Measurements from ENCODE around the gene ASCL2. TPM values are rescaled to one million over a fixed set of nuclear protein-coding genes. Genes with fewer than 3 reads are reported as not detected.
A peak's percentile ranks its signal among the peaks of the same experiment; 100 is the strongest.

ASCL2 gene
- total and polyA plus RNA-seq, 3 donors from 2014 or later: 1.3 to 5.8 (median 4.8) TPM

- Histone ChIP-seq H3K27ac (no peak overlapping the region), H3K4me1 (no peaks in the 10 kb centered on the region), H3K27me3 (no peaks in the 10 kb centered on the region), H3K9me3 (no peaks in the 10 kb centered on the region), H3K4me3 (no peak overlapping the region), H3K36me3 (ENCODE audit: low read depth, missing control alignments) (no peaks in the 10 kb centered on the region)
- 93 to 95% methylated on average over 6 of the region's 6 CpGs for WGBS, 2 donors
- no peak for DNase-seq
- intact Hi-C loops (cut with DNase I; ENCODE audit: low total_unique reads): no loop called here
- TF ChIP-seq POLR2A (IDR thresholded peaks at IDR 0.05) (no peak), CTCF (IDR thresholded peaks at IDR 0.05) (no peak)
These were observed 19.2 kb downstream of the ASCL2 start for GRCh38 chr11:2251138-2251537.

GRCh38 chr11:2250485-2250884 is 19.9 kb downstream of the ASCL2 start:
- Histone ChIP-seq H3K4me3 (no peak overlapping the region), H3K4me1 (no peaks in the 10 kb centered on the region), H3K27me3 (no peaks in the 10 kb centered on the region), H3K36me3 (ENCODE audit: low read depth, missing control alignments) (no peaks in the 10 kb centered on the region), H3K9me3 (no peaks in the 10 kb centered on the region), H3K27ac (no peak overlapping the region)
- DNase-seq: no peak
- 86% methylated on average over 8 of the region's 8 CpGs for WGBS, 2 donors
- intact Hi-C loops (cut with DNase I; ENCODE audit: low total_unique reads): no loop called here
- TF ChIP-seq CTCF (IDR thresholded peaks at IDR 0.05): no peak
- no peak for TF ChIP-seq POLR2A (IDR thresholded peaks at IDR 0.05)

- Histone ChIP-seq H3K27ac (no peak overlapping the region), H3K4me3 (no peak overlapping the region), H3K36me3 (ENCODE audit: low read depth, missing control alignments) (no peaks in the 10 kb centered on the region), H3K4me1 (no peaks in the 10 kb centered on the region), H3K9me3 (no peaks in the 10 kb centered on the region), H3K27me3 (no peaks in the 10 kb centered on the region)
- intact Hi-C loops (cut with DNase I; ENCODE audit: low total_unique reads): no loop called here
- WGBS, 2 donors: 84 to 94% methylated on average over 6 to 9 of the region's 9 CpGs
- peak; percentile 8 for DNase-seq
- no peak for TF ChIP-seq CTCF (IDR thresholded peaks at IDR 0.05)
- no peak for TF ChIP-seq POLR2A (IDR thresholded peaks at IDR 0.05)
These were observed 20.3 kb downstream of the ASCL2 start for GRCh38 chr11:2250041-2250440.

DNA sequence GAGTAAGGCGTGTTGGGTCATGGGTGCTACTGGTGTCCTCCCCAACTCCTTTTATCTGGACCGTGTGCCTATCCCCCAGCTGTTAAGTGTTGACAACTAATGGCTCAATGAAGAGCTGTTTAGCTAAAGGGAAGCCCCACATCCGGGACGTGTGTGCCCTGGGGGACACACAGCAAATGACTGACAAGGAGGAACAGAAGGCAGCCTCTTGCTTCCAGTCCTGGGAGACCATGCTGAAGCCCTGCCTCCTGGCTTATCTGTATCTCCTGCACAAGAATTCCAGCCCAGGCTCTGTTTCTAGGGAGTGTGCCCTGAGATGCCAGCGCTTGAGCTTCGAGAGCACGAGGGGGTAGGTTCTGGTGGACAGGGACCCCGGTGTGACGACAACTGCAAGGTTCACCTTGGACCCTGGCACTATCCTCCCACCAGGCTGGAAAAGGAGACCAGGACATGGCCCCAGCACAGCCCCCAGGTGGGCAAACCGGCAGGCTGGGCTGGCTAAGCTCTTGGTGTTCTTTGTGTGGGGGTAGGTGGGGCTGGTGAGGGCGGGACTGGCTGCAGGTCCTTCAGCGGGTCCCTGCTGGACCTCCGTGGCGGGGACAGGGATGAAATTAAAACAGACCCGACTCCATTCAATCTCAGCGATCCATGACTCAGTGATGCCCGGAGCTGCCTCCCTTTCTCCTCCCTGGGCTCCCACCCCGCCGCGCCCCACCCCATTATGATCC is 21.0 kb downstream of the ASCL2 start:
- Histone ChIP-seq H3K36me3 (ENCODE audit: low read depth, missing control alignments) (no peaks in the 10 kb centered on the region), H3K27me3 (no peaks in the 10 kb centered on the region), H3K27ac (no peak overlapping the region), H3K4me3 (no peak overlapping the region), H3K9me3 (no peaks in the 10 kb centered on the region), H3K4me1 (no peaks in the 10 kb centered on the region)
- TF ChIP-seq CTCF (IDR thresholded peaks at IDR 0.05) (no peak), POLR2A (IDR thresholded peaks at IDR 0.05) (no peak)
- DNase-seq: peak; percentile 11
- intact Hi-C loops (cut with DNase I; ENCODE audit: low total_unique reads): no loop called here
- WGBS, 2 donors: 82 to 87% methylated on average over 12 to 19 of the region's 20 CpGs

DNA sequence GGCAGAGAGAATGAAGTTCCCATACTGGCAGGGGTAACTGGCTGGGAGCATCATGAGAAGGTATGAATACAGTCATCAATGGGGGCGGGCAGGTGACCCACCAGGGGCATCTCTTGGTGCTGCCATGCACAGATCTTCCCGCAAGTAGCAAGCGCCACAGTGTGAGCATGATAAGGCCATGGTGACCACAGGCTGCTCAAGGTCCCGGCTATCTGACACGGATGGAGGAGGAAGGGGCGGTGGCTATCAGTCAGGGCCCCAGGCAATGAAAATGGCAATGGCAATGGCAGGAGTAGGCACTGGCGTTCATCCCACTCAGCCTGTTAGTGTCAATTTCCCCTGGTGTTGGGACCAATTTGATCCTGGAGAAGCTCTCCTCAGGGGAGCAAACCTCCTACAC is 21.6 kb downstream of the ASCL2 start:
- H3K4me3 ChIP-seq: no peak overlapping the region
- no peak for TF ChIP-seq POLR2A (IDR thresholded peaks at IDR 0.05)
- no peak for TF ChIP-seq CTCF (IDR thresholded peaks at IDR 0.05)
- no peak overlapping the region for H3K27ac ChIP-seq
- H3K36me3 ChIP-seq (ENCODE audit: low read depth, missing control alignments): no peaks in the 10 kb centered on the region
- H3K4me1 ChIP-seq: no peaks in the 10 kb centered on the region
- intact Hi-C loops (cut with DNase I; ENCODE audit: low total_unique reads): no loop called here
- 90 to 97% methylated on average over 7 of the region's 7 CpGs for WGBS, 2 donors
- H3K9me3 ChIP-seq: no peaks in the 10 kb centered on the region
- DNase-seq: peak; percentile 9
- no peaks in the 10 kb centered on the region for H3K27me3 ChIP-seq
